Measurements from ENCODE around the gene ZBED6. TPM values are rescaled to one million over a fixed set of nuclear protein-coding genes. Genes with fewer than 3 reads are reported as not detected.

The ZBED6 gene
- total RNA-seq, 4 donors from 2014 or later, result 9.0 to 42.5 (median 27.6) TPM

DNA sequence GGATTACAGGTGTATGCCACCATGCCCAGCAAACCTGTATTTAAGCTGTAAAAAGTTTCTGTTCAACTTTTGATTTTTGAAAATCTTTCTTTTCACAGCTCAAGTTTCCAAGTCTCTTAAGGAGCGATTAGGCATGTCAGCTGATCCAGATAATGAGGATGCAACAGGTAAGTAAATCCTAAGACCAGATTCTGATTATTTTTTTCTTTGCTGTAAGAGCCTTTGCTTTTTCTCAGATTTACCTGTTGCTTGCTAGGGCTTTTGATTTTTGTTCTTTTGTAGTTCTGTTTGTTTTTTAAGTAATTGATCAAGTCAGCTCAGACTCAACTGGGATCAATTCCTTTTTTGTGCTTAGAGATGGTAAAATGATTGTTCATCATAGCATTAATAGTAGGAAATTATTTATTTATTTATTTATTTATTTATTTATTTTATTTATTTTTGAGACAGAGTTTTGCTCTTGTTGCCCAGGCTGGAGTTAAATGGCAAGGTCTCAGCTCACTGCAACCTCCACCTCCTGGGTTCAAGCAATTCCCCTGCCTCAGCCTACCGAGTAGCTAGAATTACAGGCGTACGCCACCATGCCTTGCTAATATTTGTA, 44.9 kb downstream of the ZBED6 start:
- H3K27ac ChIP-seq, result no peak overlapping the region
- intact Hi-C loops (cut with DNase I; ENCODE audit: low total_unique reads), result no loop called here
- H3K4me1 ChIP-seq, result no peaks in the 10 kb centered on the region
- no peaks in the 10 kb centered on the region for H3K9me3 ChIP-seq
- H3K36me3 ChIP-seq, result peaks cover 0 to 88% of the 10 kb centered on the region in 2 donors
- no peak overlapping the region for H3K4me3 ChIP-seq
- in situ Hi-C loops (cut with MboI; ENCODE audit: low sequenced_read_pairs in 4 of 4), result loop anchor here in 1 of 4 donors (25.0 kb wide), 1 partner anchor 547 kb away; no protein-coding TSS in a partner anchor
- no peak for ATAC-seq
- no peak for DNase-seq
- H3K27me3 ChIP-seq, result no peaks in the 10 kb centered on the region
- TF ChIP-seq POLR2A (IDR thresholded peaks at IDR 0.05), result no peak

- intact Hi-C loops (cut with DNase I; ENCODE audit: low total_unique reads) (no loop called here), in situ Hi-C loops (cut with MboI; ENCODE audit: low sequenced_read_pairs in 4 of 4) (loop anchor here in 1 of 4 donors (25.0 kb wide), 1 partner anchor 545 kb away; no protein-coding TSS in a partner anchor)
- no peak for ATAC-seq
- DNase-seq, result no peak
- no peak overlapping the region for H3K27ac ChIP-seq
- peaks cover 0 to 85% of the 10 kb centered on the region in 2 donors for H3K36me3 ChIP-seq
- H3K27me3 ChIP-seq, result no peaks in the 10 kb centered on the region
- H3K4me1 ChIP-seq, result no peaks in the 10 kb centered on the region
- TF ChIP-seq POLR2A (IDR thresholded peaks at IDR 0.05) (no peak), CTCF (IDR thresholded peaks at IDR 0.05 in 4 of 5, conservative IDR thresholded peaks at IDR 0.05 in 1 of 5) (no peak)
- no peak overlapping the region for H3K4me3 ChIP-seq
- no peaks in the 10 kb centered on the region for H3K9me3 ChIP-seq
Observed at GRCh38 chr1:203842559-203842876, 47.1 kb downstream of the ZBED6 start.

GRCh38 chr1:203843435-203843834, 48.0 kb downstream of the ZBED6 start:
- TF ChIP-seq CTCF (IDR thresholded peaks at IDR 0.05 in 4 of 5, conservative IDR thresholded peaks at IDR 0.05 in 1 of 5) (no peak), POLR2A (IDR thresholded peaks at IDR 0.05) (no peak)
- Histone ChIP-seq H3K36me3 (peaks cover 4 to 85% of the 10 kb centered on the region in 2 donors), H3K4me3 (no peak overlapping the region), H3K4me1 (no peaks in the 10 kb centered on the region), H3K27ac (peak overlapping the region in 1 of 4 donors; percentile 16), H3K9me3 (no peaks in the 10 kb centered on the region), H3K27me3 (no peaks in the 10 kb centered on the region)
- intact Hi-C loops (cut with DNase I; ENCODE audit: low total_unique reads), result no loop called here
- in situ Hi-C loops (cut with MboI; ENCODE audit: low sequenced_read_pairs in 4 of 4), result loop anchor here in 1 of 4 donors (25.0 kb wide), 1 partner anchor 544 kb away; no protein-coding TSS in a partner anchor
- no peak for DNase-seq
- no peak for ATAC-seq

Other genes starting within 250 kb of the ZBED6 start
- 10 to 100 TPM in 3 of 4 donors, 1 to 10 TPM in 1; 9.3 to 19.0 (median 12.0) TPM for gene ATP2B4, start 168.8 kb upstream of the ZBED6 start, total RNA-seq
- under 1 TPM in 1 of 4 donors, not detected in 3; 0.19 TPM for gene LAX1, start 30.4 kb upstream of the ZBED6 start, total RNA-seq
- gene ZC3H11A, start within 50 bp of the ZBED6 start, total RNA-seq, result 100 to 1,000 TPM in 1 of 4 donors, 10 to 100 TPM in 3; 71.0 to 131 (median 92.0) TPM
- gene SNRPE, start 66.0 kb downstream of the ZBED6 start, total RNA-seq, result 10 to 100 TPM; 23.7 to 39.1 (median 30.5) TPM